Astrocyte of the cerebellum (primary cell): Measurements from ENCODE around the gene PDE4D.

Experiments
- DNase-seq: peaks from one replicate; pipeline ENCODE4 v3.0.0-alpha.2; 2011; ENCODE audit warnings: low read depth
- H3K4me3 ChIP-seq: 2 replicates; pipeline ENCODE4 v1.5.1; 2011; ENCODE audit warnings: mild to moderate bottlenecking, low read depth, low read length, moderate library complexity
- in situ Hi-C: cut with HindIII; loops from 2 replicates; pipeline ENCODE4 v1.10.0; 2017; ENCODE audit warnings: low sequenced_read_pairs
- TF ChIP-seq, protein P1 (sequence below): IDR thresholded peaks from 2 replicates; pipeline ENCODE4 v1.5.1; 2012; ENCODE audit warnings: low read length, low read depth, moderate library complexity, mild to moderate bottlenecking; ENCODE audit errors: missing control alignments

PDE4D gene

GRCh38 chr5:58944221-58944620, 949.3 kb downstream of the PDE4D start:
- H3K4me3 ChIP-seq, result no peak overlapping the region
- in situ Hi-C loops, result no loop called here
- TF ChIP-seq, protein P1, sequence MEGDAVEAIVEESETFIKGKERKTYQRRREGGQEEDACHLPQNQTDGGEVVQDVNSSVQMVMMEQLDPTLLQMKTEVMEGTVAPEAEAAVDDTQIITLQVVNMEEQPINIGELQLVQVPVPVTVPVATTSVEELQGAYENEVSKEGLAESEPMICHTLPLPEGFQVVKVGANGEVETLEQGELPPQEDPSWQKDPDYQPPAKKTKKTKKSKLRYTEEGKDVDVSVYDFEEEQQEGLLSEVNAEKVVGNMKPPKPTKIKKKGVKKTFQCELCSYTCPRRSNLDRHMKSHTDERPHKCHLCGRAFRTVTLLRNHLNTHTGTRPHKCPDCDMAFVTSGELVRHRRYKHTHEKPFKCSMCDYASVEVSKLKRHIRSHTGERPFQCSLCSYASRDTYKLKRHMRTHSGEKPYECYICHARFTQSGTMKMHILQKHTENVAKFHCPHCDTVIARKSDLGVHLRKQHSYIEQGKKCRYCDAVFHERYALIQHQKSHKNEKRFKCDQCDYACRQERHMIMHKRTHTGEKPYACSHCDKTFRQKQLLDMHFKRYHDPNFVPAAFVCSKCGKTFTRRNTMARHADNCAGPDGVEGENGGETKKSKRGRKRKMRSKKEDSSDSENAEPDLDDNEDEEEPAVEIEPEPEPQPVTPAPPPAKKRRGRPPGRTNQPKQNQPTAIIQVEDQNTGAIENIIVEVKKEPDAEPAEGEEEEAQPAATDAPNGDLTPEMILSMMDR, result no peak
- DNase-seq, result no peak

DNA sequence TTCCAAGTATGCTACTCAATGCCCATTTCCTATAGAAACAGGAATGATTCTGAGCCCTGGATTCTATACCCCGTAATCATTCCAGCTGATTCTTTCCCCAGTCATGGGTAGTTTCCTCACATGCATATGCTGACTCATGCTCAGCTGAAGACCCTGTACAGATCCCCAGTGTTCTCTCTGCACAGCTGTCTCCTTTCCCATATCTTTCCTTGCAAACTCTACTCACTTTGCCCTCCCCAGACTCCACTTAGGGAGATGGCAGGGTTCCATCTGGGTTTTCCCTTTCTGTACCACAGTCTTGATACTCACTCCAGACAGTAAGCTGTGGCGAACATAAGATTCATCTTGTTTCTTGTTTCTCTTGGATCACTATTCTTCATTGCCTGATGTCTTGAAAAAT, 953.1 kb downstream of the PDE4D start:
- TF ChIP-seq, protein P1, result no peak
- H3K4me3 ChIP-seq, result no peak overlapping the region
- in situ Hi-C loops, result no loop called here
- no peak for DNase-seq

DNA sequence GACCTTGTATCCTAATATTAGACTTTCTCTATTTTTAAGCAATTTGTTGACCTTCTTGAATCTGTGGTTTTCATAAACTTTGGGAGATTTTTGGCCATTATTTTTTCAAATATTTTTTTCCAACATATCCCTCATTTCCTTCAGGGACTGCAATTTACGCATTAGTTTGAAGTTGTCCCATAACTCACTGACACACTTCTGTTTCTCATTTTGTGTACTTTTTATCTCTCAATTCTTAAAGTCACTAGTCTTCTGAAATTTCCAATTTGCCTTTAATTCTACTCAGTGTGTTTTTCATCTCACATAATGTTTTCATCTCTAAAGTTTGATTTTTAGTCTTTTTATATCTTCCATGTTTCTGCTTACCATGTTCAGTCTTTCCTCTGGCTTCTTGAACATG, 953.9 kb downstream of the PDE4D start:
- no peak overlapping the region for H3K4me3 ChIP-seq
- in situ Hi-C loops, result no loop called here
- no peak for DNase-seq
- TF ChIP-seq, protein P1, result no peak

DNA sequence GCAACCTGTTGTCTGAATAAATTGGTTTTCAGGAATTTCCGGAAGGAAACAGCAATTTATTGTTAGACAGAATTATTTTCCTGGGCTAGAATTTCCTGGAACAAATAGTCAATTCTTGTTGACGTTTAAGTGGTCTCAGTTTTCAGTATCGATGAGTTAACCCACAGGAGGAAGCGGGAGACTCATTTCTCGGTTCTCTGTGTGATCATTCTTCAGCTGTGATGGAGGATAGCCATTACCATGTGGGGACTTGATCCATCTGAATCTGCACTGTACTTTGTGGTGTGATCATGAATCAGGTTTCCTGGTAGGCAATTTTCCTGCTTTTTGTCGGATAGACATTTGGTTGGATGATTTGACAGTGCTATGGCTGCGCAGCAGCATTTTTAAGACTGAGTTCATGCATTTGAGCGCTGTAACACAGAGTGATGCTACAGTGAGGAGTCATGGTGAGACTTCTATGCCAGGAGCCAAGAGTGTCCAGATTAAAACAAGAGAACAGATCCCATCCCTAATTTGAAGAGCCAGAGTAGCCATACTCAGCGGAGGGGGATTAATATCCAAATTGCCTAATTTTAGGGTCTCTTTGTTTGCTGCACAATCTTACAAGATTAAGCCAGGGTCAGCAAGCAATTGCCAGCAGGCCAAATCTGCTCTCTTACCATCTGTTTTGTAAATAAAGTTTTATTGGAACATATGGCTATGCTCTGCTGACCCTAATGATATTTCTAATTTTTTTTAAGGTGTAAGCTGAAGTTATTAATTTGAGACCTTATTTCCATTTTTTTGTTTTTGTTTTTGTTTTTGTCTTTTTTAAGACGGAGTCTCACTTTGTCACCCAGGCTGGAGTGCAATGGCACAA, 954.7 kb downstream of the PDE4D start:
- no peak overlapping the region for H3K4me3 ChIP-seq
- TF ChIP-seq, protein P1, result no peak
- DNase-seq, result no peak
- in situ Hi-C loops, result no loop called here

GRCh38 chr5:58937031-58937681, 956.4 kb downstream of the PDE4D start:
- in situ Hi-C loops, result no loop called here
- no peak overlapping the region for H3K4me3 ChIP-seq
- no peak for DNase-seq
- TF ChIP-seq, protein P1, result no peak

DNA sequence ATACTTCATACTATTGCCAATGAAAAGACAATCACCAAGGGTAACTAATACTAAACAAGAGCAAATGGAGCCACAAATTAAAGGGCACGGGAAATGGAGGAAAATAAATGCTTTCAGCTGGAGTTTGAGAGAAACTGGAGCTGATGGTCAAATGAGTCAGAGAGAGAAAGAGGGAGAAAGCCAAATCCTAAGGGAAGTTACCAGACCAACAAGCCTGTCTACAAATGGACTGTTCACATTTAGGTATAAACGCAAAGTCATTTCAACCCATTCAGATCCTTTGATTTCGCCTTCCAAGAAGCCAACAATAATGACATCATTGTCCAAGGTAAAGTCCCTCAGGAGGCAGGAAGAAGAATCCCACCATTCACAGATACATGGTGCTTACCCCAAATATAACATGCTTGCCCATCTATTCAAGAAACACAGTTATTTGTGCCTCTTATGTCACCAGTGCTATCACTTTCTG, 958.9 kb downstream of the PDE4D start:
- in situ Hi-C loops, result no loop called here
- TF ChIP-seq, protein P1, result no peak
- H3K4me3 ChIP-seq, result no peak overlapping the region
- no peak for DNase-seq
